ENCODE measurements around the gene BLACAT1. TPM values are rescaled to one million over a fixed set of nuclear protein-coding genes. Genes with fewer than 3 reads are reported as not detected.
A peak's percentile ranks its signal among the peaks of the same experiment; 100 is the strongest.

BLACAT1 gene
- total and polyA plus RNA-seq, 2 of the 8 experiments (the other 6 are each of a cell fraction or from before 2014, with no cell fraction given) = 3.5 to 10.5 TPM

- Histone ChIP-seq H3K18ac (ENCODE audit: extremely low read depth, low read length) (peak overlapping the region; percentile 97), H4K5ac (ENCODE audit: insufficient read length, low read depth, low read length) (no peak overlapping the region), H3K36me3 (ENCODE audit: control insufficient read depth in 2 of 4, insufficient read depth in 4 of 4, low read length in 3 of 4) (peaks cover 0 to 10% (median 1%) of the 10 kb centered on the region in 4 experiments; a peak in 2 of 8 replicates), H3K9ac (replicated peaks in 1 of 4; ENCODE audit: extremely low read depth in 1 of 4, low read depth in 3 of 4, low read length in 3 of 4) (peak overlapping the region in 1 of 4 experiments; percentile 4; a peak in 1 of 7 replicates), H4K8ac (ENCODE audit: extremely low read depth, insufficient read depth, low read length) (no peak overlapping the region), H3K14ac (ENCODE audit: insufficient read length) (peak overlapping the region; percentile 13), H4K20me1 (replicated peaks in 1 of 2; ENCODE audit: control insufficient read depth in 1 of 2, insufficient read depth in 2 of 2, low read length in 2 of 2) (peaks cover 4 to 14% of the 10 kb centered on the region in 2 experiments), H3K27me3 (replicated peaks in 1 of 4; ENCODE audit: control insufficient read depth in 3 of 4, extremely low read depth in 1 of 4, insufficient read depth in 3 of 4, low read length in 3 of 4) (peaks cover 0 to 5% (median 1%) of the 10 kb centered on the region in 4 experiments; a peak in 2 of 7 replicates), H3K4me3 (ENCODE audit: extremely low read depth in 1 of 4, insufficient read depth in 2 of 4, low read depth in 3 of 4, low read length in 4 of 4) (peak overlapping the region; percentile 14 to 52 (median 28); a peak in 6 of 8 replicates), H2BK20ac (ENCODE audit: low read length) (peak overlapping the region; percentile 90; the same call in 1 of the 2 replicates), H3K4me2 (ENCODE audit: insufficient read depth in 1 of 2, low read depth in 2 of 2, low read length in 2 of 2) (peak overlapping the region; percentile 74 to 80), H3K23ac (ENCODE audit: insufficient read length) (no peak overlapping the region), H2BK15ac (ENCODE audit: low read length) (peak overlapping the region; percentile 98; the same call in 1 of the 2 replicates), H2AFZ (ENCODE audit: low read length) (no peak overlapping the region), H2AK5ac (ENCODE audit: low read depth, low read length) (peak overlapping the region; percentile 97; the same call in 1 of the 2 replicates), H2BK120ac (replicated peaks; ENCODE audit: low read depth, low read length) (no peak overlapping the region), H3K56ac (replicated peaks; ENCODE audit: insufficient read length, low read depth, low read length) (peak overlapping the region; percentile 17), H2BK12ac (ENCODE audit: low read depth, low read length) (peak overlapping the region; percentile 97; the same call in 1 of the 2 replicates), H2BK5ac (ENCODE audit: low read depth, low read length) (peak overlapping the region; percentile 80; the same call in 1 of the 2 replicates), H3K79me1 (ENCODE audit: low read depth, low read length) (peaks cover 3% of the 10 kb centered on the region; the same call in 1 of the 2 replicates), H3K27ac (ENCODE audit: low read depth, low read length) (no peak overlapping the region), H3K23me2 (ENCODE audit: low read depth, low read length) (peaks cover 7% of the 10 kb centered on the region; the same call in 1 of the 2 replicates), H3K4me1 (replicated peaks in 1 of 4; ENCODE audit: control insufficient read depth in 3 of 4, insufficient read depth in 4 of 4, low read length in 3 of 4) (peaks cover 45 to 85% (median 62%) of the 10 kb centered on the region in 4 experiments), H3K4ac (replicated peaks; ENCODE audit: insufficient read length, low read depth, low read length) (peak overlapping the region; percentile 86), H3K9me3 (ENCODE audit: insufficient read depth in 2 of 2, low read depth in 1 of 2, low read length in 1 of 2) (no peaks in the 10 kb centered on the region), H3K79me2 (ENCODE audit: control insufficient read depth in 1 of 2, insufficient read depth in 2 of 2, low read length in 2 of 2) (peaks cover 0 to 8% of the 10 kb centered on the region in 2 experiments; a peak in 2 of 4 replicates), H4K91ac (replicated peaks; ENCODE audit: insufficient read length, low read length) (peak overlapping the region; percentile 76)
- ChIA-PET CTCF (ENCODE audit: partially characterized antibody) (interaction anchor here (1.0 to 30.2 kb wide), 10 partner anchors 4 to 176 kb away, joined by 3 to 767 read pairs (median 14); partner anchors contain the start of genes BLACAT1 and LEMD1), POLR2A (ENCODE audit: partially characterized antibody) (interaction anchor here (0.9 to 13.3 kb wide), 16 partner anchors 6 to 223 kb away, joined by 3 to 220 read pairs (median 4); partner anchors contain the start of gene BLACAT1)
- FAIRE-seq (no peak), DNase-seq (ENCODE audit: low read depth in 1 of 2, low spot score in 2 of 2) (no peak)
- WGBS, 2 experiments (ENCODE audit: extremely low coverage in 1 of 2, insufficient coverage in 1 of 2, insufficient read length in 1 of 2, insufficient replicate concordance in 2 of 2, low coverage in 1 of 2, low lambda C conversion rate in 2 of 2, missing lambda C conversion rate in 1 of 2) = 43% methylated on average over 4 of the region's 4 CpGs; no CpG with 5 or more reads in 1 of the 2 experiments
- TF ChIP-seq CTCF (IDR thresholded peaks at IDR 0.05; ENCODE audit: control extremely low read depth in 1 of 3, insufficient read depth in 1 of 3, low read depth in 1 of 3, low read length in 3 of 3) = no peak
- no peak for TF ChIP-seq JUN (IDR thresholded peaks at IDR 0.05; ENCODE audit: low read depth, low read length)
- TF ChIP-seq CEBPB (IDR thresholded peaks at IDR 0.05; ENCODE audit: low read depth, low read length) = no peak
- no peak for TF ChIP-seq ATF3 (IDR thresholded peaks at IDR 0.05; ENCODE audit: insufficient read depth, low read depth, low read length)
- TF ChIP-seq CBX5 (IDR thresholded peaks at IDR 0.05; ENCODE audit: low read depth, low read length) = no peak
- TF ChIP-seq RAD21 (IDR thresholded peaks at IDR 0.05 in 1 of 2, conservative IDR thresholded peaks at IDR 0.05 in 1 of 2; ENCODE audit: low read depth in 2 of 2, low read length in 2 of 2) = no peak
- no peak for TF ChIP-seq SP4 (IDR thresholded peaks at IDR 0.05; ENCODE audit: low read length)
- TF ChIP-seq GABPA (IDR thresholded peaks at IDR 0.05; ENCODE audit: borderline replicate concordance, insufficient read depth, low read length) = no peak
These were observed 6.5 kb downstream of the BLACAT1 start for GRCh38 chr1:205449254-205449749.
